ENCODE measurements around the gene WDR1. TPM values are rescaled to one million over a fixed set of nuclear protein-coding genes. Genes with fewer than 3 reads are reported as not detected.

WDR1 gene
- total RNA-seq, 2 experiments from 2014 or later, result 481 to 538 TPM

DNA sequence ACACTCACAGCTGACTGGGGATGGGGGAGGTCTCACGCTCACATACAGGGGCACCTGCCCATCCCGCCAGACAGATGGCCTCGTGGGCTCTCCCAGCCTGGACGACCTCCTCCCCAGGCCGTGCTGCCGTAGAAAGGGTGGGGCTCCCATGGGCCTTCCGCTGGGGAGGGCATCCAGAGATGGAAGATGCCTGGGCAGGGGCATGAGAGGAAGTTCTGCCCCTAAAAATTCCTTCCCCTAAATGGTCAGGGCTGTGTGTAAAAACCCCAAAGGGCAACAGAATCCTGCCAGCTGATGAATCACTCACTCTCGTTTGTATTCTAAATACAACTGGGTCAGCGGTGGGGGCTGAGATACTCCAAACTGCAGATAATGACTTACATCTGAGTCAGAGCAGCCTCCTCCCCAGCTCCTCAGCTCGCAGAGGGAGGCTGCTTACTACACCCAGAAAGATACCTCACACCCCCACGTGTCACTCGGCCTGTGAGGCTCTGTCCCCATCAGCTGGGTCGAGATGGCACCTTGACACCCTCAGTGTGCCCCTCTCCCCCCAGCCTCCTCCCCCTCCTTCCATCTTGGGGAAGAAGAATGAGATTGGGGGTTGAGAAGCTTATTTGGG is 10.1 kb downstream of the WDR1 start:
- peak; percentile 87 for DNase-seq
- Mint-ChIP-seq H3K4me1 (peaks cover 99% of the 10 kb centered on the region), H3K27ac (peak overlapping the region; percentile 81), H3K36me3 (peaks cover 79% of the 10 kb centered on the region), H3K9me3 (ENCODE audit: low read depth) (no peaks in the 10 kb centered on the region), H3K27me3 (no peaks in the 10 kb centered on the region), H3K4me3 (peak overlapping the region; percentile 29)
- peak; percentile 86 for ATAC-seq
- CTCF ChIA-PET, result interaction anchor here (1.0 to 2.3 kb wide), 2 partner anchors 10 to 84 kb away, joined by 3 to 15 read pairs; no protein-coding TSS in a partner anchor

GRCh38 chr4:10105920-10106319 is 10.7 kb downstream of the WDR1 start:
- Mint-ChIP-seq H3K27ac (peak overlapping the region; percentile 81), H3K4me3 (peak overlapping the region; percentile 29), H3K27me3 (no peaks in the 10 kb centered on the region), H3K9me3 (ENCODE audit: low read depth) (no peaks in the 10 kb centered on the region), H3K36me3 (peaks cover 76% of the 10 kb centered on the region), H3K4me1 (peaks cover 99% of the 10 kb centered on the region)
- no peak for ATAC-seq
- no peak for DNase-seq
- CTCF ChIA-PET, result interaction anchor here (1.0 to 2.3 kb wide), 2 partner anchors 9 to 85 kb away, joined by 3 to 15 read pairs; no protein-coding TSS in a partner anchor

DNA sequence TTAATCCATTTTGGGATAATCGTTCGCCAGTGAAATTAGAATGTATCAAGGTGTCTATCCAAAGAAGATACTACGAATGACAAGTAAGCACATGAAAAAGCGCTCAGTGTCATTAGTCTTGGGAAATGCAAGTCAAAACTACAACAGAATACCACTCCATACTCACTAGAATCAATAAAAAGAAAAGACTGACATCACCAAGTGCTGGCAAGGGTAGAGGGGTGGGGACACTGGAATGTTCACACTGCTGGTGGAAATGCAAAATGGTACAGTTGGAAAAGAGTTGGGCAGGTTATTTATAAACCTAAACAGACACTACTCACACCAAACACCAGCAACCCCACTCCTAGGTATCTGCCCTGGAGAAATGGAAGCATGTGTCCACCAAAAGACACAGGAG is 11.2 kb downstream of the WDR1 start:
- no peak for ATAC-seq
- H3K27ac Mint-ChIP-seq, result peak overlapping the region; percentile 68
- no peaks in the 10 kb centered on the region for H3K9me3 Mint-ChIP-seq (ENCODE audit: low read depth)
- CTCF ChIA-PET, result interaction anchor here (0.8 to 2.3 kb wide), 3 partner anchors 9 to 86 kb away, joined by 3 to 15 read pairs (median 3); no protein-coding TSS in a partner anchor
- DNase-seq, result no peak
- peaks cover 99% of the 10 kb centered on the region for H3K4me1 Mint-ChIP-seq
- peak overlapping the region; percentile 48 for H3K4me3 Mint-ChIP-seq
- H3K27me3 Mint-ChIP-seq, result no peaks in the 10 kb centered on the region
- H3K36me3 Mint-ChIP-seq, result peaks cover 75% of the 10 kb centered on the region

GRCh38 chr4:10104991-10105276 is 11.7 kb downstream of the WDR1 start:
- ATAC-seq, result no peak

DNA sequence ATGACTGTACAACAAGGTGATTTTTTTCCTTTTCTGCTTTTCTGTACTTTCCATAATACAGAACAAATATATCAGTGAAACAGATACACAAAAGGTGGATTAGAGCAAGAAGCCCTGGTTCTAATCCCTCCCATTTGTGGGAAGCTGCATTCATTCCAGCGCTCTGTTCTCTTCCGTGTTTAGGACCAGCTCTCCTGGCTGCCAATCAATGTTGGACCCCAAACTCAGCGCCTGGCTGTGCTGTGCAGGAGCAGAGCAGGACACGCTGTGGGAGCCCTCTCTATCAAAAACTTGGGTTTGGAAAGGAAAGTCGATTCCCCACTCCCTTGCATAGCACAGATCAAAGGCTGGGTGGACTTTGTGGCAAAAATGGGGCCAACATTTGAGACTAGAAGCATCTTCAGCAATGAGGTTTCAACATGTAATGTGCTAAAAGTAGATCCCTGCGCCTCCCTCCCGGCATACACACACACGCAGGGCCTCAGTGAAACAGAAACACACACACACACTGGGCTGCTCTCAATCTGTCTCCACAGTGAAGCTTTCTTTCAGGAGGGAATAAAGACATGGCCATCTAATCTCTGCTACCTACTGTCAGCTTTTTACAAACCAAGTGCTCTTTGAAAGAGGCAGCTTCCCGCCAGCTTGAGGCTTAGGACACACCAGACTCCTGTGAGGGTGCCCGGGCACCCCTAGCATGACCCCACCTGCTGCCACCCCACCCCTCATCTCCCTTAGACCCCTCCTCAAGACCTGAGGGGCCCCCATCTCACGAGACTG is 12.2 kb downstream of the WDR1 start:
- peak overlapping the region; percentile 68 for H3K27ac Mint-ChIP-seq
- no peaks in the 10 kb centered on the region for H3K9me3 Mint-ChIP-seq (ENCODE audit: low read depth)
- CTCF ChIA-PET, result interaction anchor here (0.8 to 1.1 kb wide), 3 partner anchors 8 to 15 kb away, joined by 3 to 4 read pairs (median 3); no protein-coding TSS in a partner anchor
- peaks cover 75% of the 10 kb centered on the region for H3K36me3 Mint-ChIP-seq
- peak overlapping the region; percentile 48 for H3K4me3 Mint-ChIP-seq
- no peak for ATAC-seq
- H3K27me3 Mint-ChIP-seq, result no peaks in the 10 kb centered on the region
- DNase-seq, result no peak
- H3K4me1 Mint-ChIP-seq, result peaks cover 99% of the 10 kb centered on the region

More at GRCh38 chr4:10104991-10105276, 11.7 kb downstream of the WDR1 start:
- CTCF ChIA-PET, result interaction anchor here (0.8 to 1.1 kb wide), 3 partner anchors 7 to 15 kb away, joined by 3 to 4 read pairs (median 3); no protein-coding TSS in a partner anchor
- Mint-ChIP-seq H3K36me3 (peaks cover 75% of the 10 kb centered on the region), H3K27me3 (no peaks in the 10 kb centered on the region), H3K9me3 (ENCODE audit: low read depth) (no peaks in the 10 kb centered on the region), H3K4me3 (peak overlapping the region; percentile 48), H3K27ac (peak overlapping the region; percentile 68), H3K4me1 (peaks cover 99% of the 10 kb centered on the region)
- DNase-seq, result no peak

DNA sequence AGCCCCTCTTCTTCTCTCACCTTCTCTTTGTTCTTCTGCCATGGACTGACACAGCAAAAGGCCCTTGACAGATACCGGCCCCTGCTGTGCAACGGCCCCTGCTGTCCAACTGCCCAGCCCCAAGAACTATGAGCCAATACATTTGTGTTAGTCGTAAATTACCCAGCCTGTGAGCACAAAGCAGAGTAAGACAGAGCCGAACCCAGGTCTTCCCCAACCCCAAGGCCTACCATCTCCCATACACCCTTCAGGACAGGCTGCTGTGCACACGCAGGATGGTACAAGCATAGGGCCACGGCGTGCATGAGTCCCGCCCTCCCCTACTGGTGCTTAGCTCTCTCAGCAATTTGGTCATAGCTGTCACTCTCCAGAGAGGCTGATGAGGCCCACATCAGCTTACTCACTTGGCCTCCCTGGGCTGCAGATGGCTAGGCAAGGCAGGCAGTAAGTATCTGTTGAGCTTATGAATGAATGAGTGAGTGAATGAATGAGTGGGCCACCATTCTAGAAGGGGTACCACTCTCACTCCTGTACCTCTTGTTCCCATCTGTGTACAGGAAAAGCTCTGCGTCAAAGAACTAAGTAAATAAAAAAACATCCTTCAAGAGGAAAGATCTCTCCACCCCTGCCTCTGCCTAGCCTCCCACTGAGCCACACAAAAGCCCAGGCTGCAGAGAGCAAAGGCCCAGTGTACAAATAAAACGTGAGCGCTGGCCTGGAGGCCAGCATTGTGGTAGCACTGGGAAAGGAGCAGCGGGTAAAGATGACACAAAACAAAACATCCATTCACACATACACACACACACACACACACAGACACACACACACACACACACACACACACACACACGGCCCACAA is 13.9 kb downstream of the WDR1 start:
- CTCF ChIA-PET, result interaction anchor here (1.2 kb wide), 1 partner anchor 88 kb away, joined by 3 read pairs; no protein-coding TSS in a partner anchor
- DNase-seq (no peak), ATAC-seq (no peak)
- Mint-ChIP-seq H3K27ac (peak overlapping the region; percentile 56), H3K36me3 (peaks cover 73% of the 10 kb centered on the region), H3K9me3 (ENCODE audit: low read depth) (no peaks in the 10 kb centered on the region), H3K4me1 (peaks cover 99% of the 10 kb centered on the region), H3K4me3 (no peak overlapping the region), H3K27me3 (no peaks in the 10 kb centered on the region)

- Mint-ChIP-seq H3K4me3 (no peak overlapping the region), H3K4me1 (peaks cover 99% of the 10 kb centered on the region), H3K36me3 (peaks cover 76% of the 10 kb centered on the region), H3K27ac (peak overlapping the region; percentile 95), H3K9me3 (ENCODE audit: low read depth) (no peaks in the 10 kb centered on the region), H3K27me3 (no peaks in the 10 kb centered on the region)
- DNase-seq (no peak), ATAC-seq (no peak)
- CTCF ChIA-PET, result interaction anchor here (0.6 to 1.2 kb wide), 2 partner anchors 36 to 87 kb away, joined by 3 to 5 read pairs; no protein-coding TSS in a partner anchor
Measured at GRCh38 chr4:10101671-10102473, 14.7 kb downstream of the WDR1 start.

DNA sequence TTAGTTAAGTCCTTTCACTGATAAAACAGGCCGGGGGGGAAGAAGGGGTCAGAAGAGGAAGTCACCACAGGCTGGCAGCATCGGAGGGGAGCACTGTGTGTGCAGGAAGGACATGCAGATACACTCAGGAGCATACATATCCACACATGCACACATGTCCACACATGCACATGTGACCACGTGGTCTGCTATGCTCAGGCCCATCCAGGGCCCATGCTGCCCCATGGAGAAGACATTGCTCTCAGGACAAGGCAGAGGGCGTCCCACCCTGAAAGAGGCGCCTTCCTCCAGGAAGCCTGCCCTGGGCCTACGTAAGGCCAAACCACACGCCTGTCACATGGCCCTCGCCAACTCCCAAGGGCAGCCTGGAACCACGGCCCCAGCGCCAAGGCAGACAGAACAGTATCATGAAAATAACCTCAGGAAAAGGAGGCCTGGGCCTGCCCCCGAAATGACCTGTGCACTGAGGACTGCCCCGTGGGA is 15.8 kb downstream of the WDR1 start:
- peak overlapping the region; percentile 24 for H3K4me3 Mint-ChIP-seq
- no peaks in the 10 kb centered on the region for H3K27me3 Mint-ChIP-seq
- peaks cover 76% of the 10 kb centered on the region for H3K36me3 Mint-ChIP-seq
- peaks cover 99% of the 10 kb centered on the region for H3K4me1 Mint-ChIP-seq
- no peak for DNase-seq
- peak overlapping the region; percentile 95 for H3K27ac Mint-ChIP-seq
- CTCF ChIA-PET, result interaction anchor here (2.2 kb wide), 1 partner anchor 17 kb away, joined by 8 read pairs; the partner anchor contains the start of gene WDR1
- H3K9me3 Mint-ChIP-seq (ENCODE audit: low read depth), result no peaks in the 10 kb centered on the region
- ATAC-seq, result no peak

GRCh38 chr4:10099499-10100325 is 16.9 kb downstream of the WDR1 start:
- Mint-ChIP-seq H3K4me1 (peaks cover 99% of the 10 kb centered on the region), H3K27ac (peak overlapping the region; percentile 95), H3K36me3 (peaks cover 74% of the 10 kb centered on the region), H3K4me3 (peak overlapping the region; percentile 37), H3K9me3 (ENCODE audit: low read depth) (no peaks in the 10 kb centered on the region), H3K27me3 (no peaks in the 10 kb centered on the region)
- peak; percentile 4 for ATAC-seq
- CTCF ChIA-PET, result interaction anchor here (1.1 to 2.2 kb wide), 2 partner anchors 16 to 18 kb away, joined by 3 to 8 read pairs; partner anchors contain the start of gene WDR1
- peak; percentile 60 for DNase-seq

DNA sequence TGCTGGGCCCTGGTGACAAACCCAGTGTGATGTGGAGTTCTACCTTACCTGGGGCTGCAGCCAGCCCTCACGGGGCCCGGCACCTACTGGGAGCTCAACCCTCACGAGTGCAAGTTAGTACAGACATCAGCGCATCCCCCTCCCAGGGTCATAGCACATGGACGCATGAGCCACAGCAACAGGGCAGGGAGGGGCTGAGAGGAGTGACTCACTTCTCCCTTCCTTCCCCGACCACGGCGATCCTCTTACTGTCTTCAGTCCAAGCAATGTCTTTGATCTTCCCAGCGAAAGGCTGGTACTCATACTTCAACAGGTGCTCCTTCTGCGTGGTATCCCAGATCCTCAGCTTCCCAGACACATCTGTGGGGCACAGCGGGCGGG is 17.8 kb downstream of the WDR1 start:
- DNase-seq, result peak; percentile 69
- Mint-ChIP-seq H3K36me3 (peaks cover 76% of the 10 kb centered on the region), H3K27ac (peak overlapping the region; percentile 95), H3K9me3 (ENCODE audit: low read depth) (no peaks in the 10 kb centered on the region), H3K27me3 (no peaks in the 10 kb centered on the region), H3K4me3 (no peak overlapping the region), H3K4me1 (peaks cover 99% of the 10 kb centered on the region)
- ATAC-seq, result peak; percentile 5
- CTCF ChIA-PET, result interaction anchor here (1.4 to 2.2 kb wide), 2 partner anchors 19 to 80 kb away, joined by 3 to 8 read pairs; partner anchors contain the start of gene WDR1

GRCh38 chr4:10097906-10098779 is 18.5 kb downstream of the WDR1 start:
- ATAC-seq, result no peak
- CTCF ChIA-PET, result interaction anchor here (1.4 to 3.1 kb wide), 3 partner anchors 8 to 79 kb away, joined by 3 to 15 read pairs (median 8); partner anchors contain the start of gene WDR1
- Mint-ChIP-seq H3K9me3 (ENCODE audit: low read depth) (no peaks in the 10 kb centered on the region), H3K27me3 (no peaks in the 10 kb centered on the region), H3K4me1 (peaks cover 100% of the 10 kb centered on the region), H3K27ac (peak overlapping the region; percentile 95), H3K36me3 (peaks cover 80% of the 10 kb centered on the region), H3K4me3 (no peak overlapping the region)
- DNase-seq, result no peak
